ENCODE data around the gene ERC2.

Gene ERC2

GRCh38 chr3:56336023-56336422 lies 132.2 kb downstream of the ERC2 start:
- H3K9ac ChIP-seq (ENCODE audit: low read length), result no peak overlapping the region
- H3K9me3 ChIP-seq (ENCODE audit: low read length), result no peaks in the 10 kb centered on the region
- H3K4me1 ChIP-seq (ENCODE audit: insufficient read depth, low read length), result no peaks in the 10 kb centered on the region
- no peaks in the 10 kb centered on the region for H3K36me3 ChIP-seq (ENCODE audit: insufficient read depth, low read length)
- no peak overlapping the region for H3K4me3 ChIP-seq (ENCODE audit: low read depth in 1 of 2, low read length in 2 of 2)
- no peaks in the 10 kb centered on the region for H3K27me3 ChIP-seq (ENCODE audit: control insufficient read depth in 1 of 2, insufficient read depth in 2 of 2, low read length in 2 of 2)
- no peak overlapping the region for H3K27ac ChIP-seq (ENCODE audit: low read depth, low read length)

- no peak overlapping the region for H3K27ac ChIP-seq (ENCODE audit: low read depth, low read length)
- H3K27me3 ChIP-seq (ENCODE audit: control insufficient read depth in 1 of 2, insufficient read depth in 2 of 2, low read length in 2 of 2), result no peaks in the 10 kb centered on the region
- H3K4me1 ChIP-seq (ENCODE audit: insufficient read depth, low read length), result peaks cover 9% of the 10 kb centered on the region
- H3K36me3 ChIP-seq (ENCODE audit: insufficient read depth, low read length), result no peaks in the 10 kb centered on the region
- no peak overlapping the region for H3K9ac ChIP-seq (ENCODE audit: low read length)
- H3K9me3 ChIP-seq (ENCODE audit: low read length), result no peaks in the 10 kb centered on the region
- no peak overlapping the region for H3K4me3 ChIP-seq (ENCODE audit: low read depth in 1 of 2, low read length in 2 of 2)
Observed at GRCh38 chr3:56324473-56324872, 143.8 kb downstream of the ERC2 start.

- H3K27ac ChIP-seq (ENCODE audit: low read depth, low read length), result no peak overlapping the region
- H3K4me3 ChIP-seq (ENCODE audit: low read depth in 1 of 2, low read length in 2 of 2), result no peak overlapping the region
- H3K27me3 ChIP-seq (ENCODE audit: control insufficient read depth in 1 of 2, insufficient read depth in 2 of 2, low read length in 2 of 2), result no peaks in the 10 kb centered on the region
- no peak overlapping the region for H3K9ac ChIP-seq (ENCODE audit: low read length)
- no peaks in the 10 kb centered on the region for H3K9me3 ChIP-seq (ENCODE audit: low read length)
- no peaks in the 10 kb centered on the region for H3K36me3 ChIP-seq (ENCODE audit: insufficient read depth, low read length)
- peaks cover 9% of the 10 kb centered on the region for H3K4me1 ChIP-seq (ENCODE audit: insufficient read depth, low read length)
Observed at GRCh38 chr3:56323986-56324420, 144.3 kb downstream of the ERC2 start.

- H3K36me3 ChIP-seq (ENCODE audit: insufficient read depth, low read length), result no peaks in the 10 kb centered on the region
- H3K4me3 ChIP-seq (ENCODE audit: low read depth in 1 of 2, low read length in 2 of 2), result no peak overlapping the region
- no peaks in the 10 kb centered on the region for H3K9me3 ChIP-seq (ENCODE audit: low read length)
- H3K4me1 ChIP-seq (ENCODE audit: insufficient read depth, low read length), result peaks cover 9% of the 10 kb centered on the region
- H3K27me3 ChIP-seq (ENCODE audit: control insufficient read depth in 1 of 2, insufficient read depth in 2 of 2, low read length in 2 of 2), result no peaks in the 10 kb centered on the region
- no peak overlapping the region for H3K9ac ChIP-seq (ENCODE audit: low read length)
- H3K27ac ChIP-seq (ENCODE audit: low read depth, low read length), result no peak overlapping the region
Observed at GRCh38 chr3:56322862-56323261, 145.4 kb downstream of the ERC2 start.

GRCh38 chr3:56321892-56322291 lies 146.4 kb downstream of the ERC2 start:
- no peaks in the 10 kb centered on the region for H3K9me3 ChIP-seq (ENCODE audit: low read length)
- H3K27ac ChIP-seq (ENCODE audit: low read depth, low read length), result no peak overlapping the region
- H3K36me3 ChIP-seq (ENCODE audit: insufficient read depth, low read length), result no peaks in the 10 kb centered on the region
- H3K4me1 ChIP-seq (ENCODE audit: insufficient read depth, low read length), result peaks cover 9% of the 10 kb centered on the region
- no peak overlapping the region for H3K9ac ChIP-seq (ENCODE audit: low read length)
- H3K27me3 ChIP-seq (ENCODE audit: control insufficient read depth in 1 of 2, insufficient read depth in 2 of 2, low read length in 2 of 2), result no peaks in the 10 kb centered on the region
- H3K4me3 ChIP-seq (ENCODE audit: low read depth in 1 of 2, low read length in 2 of 2), result no peak overlapping the region

- no peak overlapping the region for H3K27ac ChIP-seq (ENCODE audit: low read depth, low read length)
- no peak overlapping the region for H3K9ac ChIP-seq (ENCODE audit: low read length)
- no peak overlapping the region for H3K4me3 ChIP-seq (ENCODE audit: low read depth in 1 of 2, low read length in 2 of 2)
- H3K9me3 ChIP-seq (ENCODE audit: low read length), result no peaks in the 10 kb centered on the region
- H3K4me1 ChIP-seq (ENCODE audit: insufficient read depth, low read length), result peaks cover 9% of the 10 kb centered on the region
- H3K36me3 ChIP-seq (ENCODE audit: insufficient read depth, low read length), result no peaks in the 10 kb centered on the region
- H3K27me3 ChIP-seq (ENCODE audit: control insufficient read depth in 1 of 2, insufficient read depth in 2 of 2, low read length in 2 of 2), result no peaks in the 10 kb centered on the region
Observed at GRCh38 chr3:56321383-56321782, 146.9 kb downstream of the ERC2 start.

GRCh38 chr3:56320883-56321282 lies 147.4 kb downstream of the ERC2 start:
- no peak overlapping the region for H3K4me3 ChIP-seq (ENCODE audit: low read depth in 1 of 2, low read length in 2 of 2)
- H3K9me3 ChIP-seq (ENCODE audit: low read length), result no peaks in the 10 kb centered on the region
- H3K4me1 ChIP-seq (ENCODE audit: insufficient read depth, low read length), result peaks cover 9% of the 10 kb centered on the region
- no peaks in the 10 kb centered on the region for H3K36me3 ChIP-seq (ENCODE audit: insufficient read depth, low read length)
- H3K9ac ChIP-seq (ENCODE audit: low read length), result no peak overlapping the region
- H3K27ac ChIP-seq (ENCODE audit: low read depth, low read length), result no peak overlapping the region
- no peaks in the 10 kb centered on the region for H3K27me3 ChIP-seq (ENCODE audit: control insufficient read depth in 1 of 2, insufficient read depth in 2 of 2, low read length in 2 of 2)

GRCh38 chr3:56318891-56319290 lies 149.4 kb downstream of the ERC2 start:
- Histone ChIP-seq H3K27ac (ENCODE audit: low read depth, low read length) (no peak overlapping the region), H3K4me3 (ENCODE audit: low read depth in 1 of 2, low read length in 2 of 2) (no peak overlapping the region), H3K9ac (ENCODE audit: low read length) (no peak overlapping the region), H3K4me1 (ENCODE audit: insufficient read depth, low read length) (peaks cover 9% of the 10 kb centered on the region), H3K9me3 (ENCODE audit: low read length) (no peaks in the 10 kb centered on the region), H3K36me3 (ENCODE audit: insufficient read depth, low read length) (no peaks in the 10 kb centered on the region), H3K27me3 (ENCODE audit: control insufficient read depth in 1 of 2, insufficient read depth in 2 of 2, low read length in 2 of 2) (no peaks in the 10 kb centered on the region)

GRCh38 chr3:56316944-56317343 lies 151.3 kb downstream of the ERC2 start:
- no peaks in the 10 kb centered on the region for H3K36me3 ChIP-seq (ENCODE audit: insufficient read depth, low read length)
- no peak overlapping the region for H3K4me3 ChIP-seq (ENCODE audit: low read depth in 1 of 2, low read length in 2 of 2)
- H3K4me1 ChIP-seq (ENCODE audit: insufficient read depth, low read length), result peaks cover 9% of the 10 kb centered on the region
- no peak overlapping the region for H3K27ac ChIP-seq (ENCODE audit: low read depth, low read length)
- no peaks in the 10 kb centered on the region for H3K9me3 ChIP-seq (ENCODE audit: low read length)
- H3K27me3 ChIP-seq (ENCODE audit: control insufficient read depth in 1 of 2, insufficient read depth in 2 of 2, low read length in 2 of 2), result no peaks in the 10 kb centered on the region
- H3K9ac ChIP-seq (ENCODE audit: low read length), result no peak overlapping the region

- Histone ChIP-seq H3K27ac (ENCODE audit: low read depth, low read length) (no peak overlapping the region), H3K9me3 (ENCODE audit: low read length) (no peaks in the 10 kb centered on the region), H3K4me1 (ENCODE audit: insufficient read depth, low read length) (no peaks in the 10 kb centered on the region), H3K27me3 (ENCODE audit: control insufficient read depth in 1 of 2, insufficient read depth in 2 of 2, low read length in 2 of 2) (no peaks in the 10 kb centered on the region), H3K9ac (ENCODE audit: low read length) (no peak overlapping the region), H3K36me3 (ENCODE audit: insufficient read depth, low read length) (no peaks in the 10 kb centered on the region), H3K4me3 (ENCODE audit: low read depth in 1 of 2, low read length in 2 of 2) (no peak overlapping the region)
Observed at GRCh38 chr3:56314842-56315241, 153.4 kb downstream of the ERC2 start.

GRCh38 chr3:56309465-56309864 lies 158.8 kb downstream of the ERC2 start:
- H3K4me3 ChIP-seq (ENCODE audit: low read depth in 1 of 2, low read length in 2 of 2), result no peak overlapping the region
- H3K9ac ChIP-seq (ENCODE audit: low read length), result no peak overlapping the region
- peaks cover 13% of the 10 kb centered on the region for H3K4me1 ChIP-seq (ENCODE audit: insufficient read depth, low read length)
- H3K27me3 ChIP-seq (ENCODE audit: control insufficient read depth in 1 of 2, insufficient read depth in 2 of 2, low read length in 2 of 2), result no peaks in the 10 kb centered on the region
- H3K36me3 ChIP-seq (ENCODE audit: insufficient read depth, low read length), result no peaks in the 10 kb centered on the region
- no peak overlapping the region for H3K27ac ChIP-seq (ENCODE audit: low read depth, low read length)
- H3K9me3 ChIP-seq (ENCODE audit: low read length), result no peaks in the 10 kb centered on the region

GRCh38 chr3:56308471-56308870 lies 159.8 kb downstream of the ERC2 start:
- Histone ChIP-seq H3K36me3 (ENCODE audit: insufficient read depth, low read length) (no peaks in the 10 kb centered on the region), H3K27me3 (ENCODE audit: control insufficient read depth in 1 of 2, insufficient read depth in 2 of 2, low read length in 2 of 2) (no peaks in the 10 kb centered on the region), H3K4me3 (ENCODE audit: low read depth in 1 of 2, low read length in 2 of 2) (no peak overlapping the region)

More at GRCh38 chr3:56308471-56308870, 159.8 kb downstream of the ERC2 start:
- no peak overlapping the region for H3K27ac ChIP-seq (ENCODE audit: low read depth, low read length)
- peaks cover 13% of the 10 kb centered on the region for H3K4me1 ChIP-seq (ENCODE audit: insufficient read depth, low read length)
- no peak overlapping the region for H3K9ac ChIP-seq (ENCODE audit: low read length)
- H3K9me3 ChIP-seq (ENCODE audit: low read length), result no peaks in the 10 kb centered on the region

Data from muscle layer of colon (tissue), 2 donors.